UCSD-AML1 (cell line): ENCODE results near the gene GPD1.

Experiments
- DNase-seq: peaks from one replicate; lab custom pipeline; 2025; ENCODE audit not compliant: unreplicated experiment; lab: John Stamatoyannopoulos, UW

The GPD1 gene

DNA sequence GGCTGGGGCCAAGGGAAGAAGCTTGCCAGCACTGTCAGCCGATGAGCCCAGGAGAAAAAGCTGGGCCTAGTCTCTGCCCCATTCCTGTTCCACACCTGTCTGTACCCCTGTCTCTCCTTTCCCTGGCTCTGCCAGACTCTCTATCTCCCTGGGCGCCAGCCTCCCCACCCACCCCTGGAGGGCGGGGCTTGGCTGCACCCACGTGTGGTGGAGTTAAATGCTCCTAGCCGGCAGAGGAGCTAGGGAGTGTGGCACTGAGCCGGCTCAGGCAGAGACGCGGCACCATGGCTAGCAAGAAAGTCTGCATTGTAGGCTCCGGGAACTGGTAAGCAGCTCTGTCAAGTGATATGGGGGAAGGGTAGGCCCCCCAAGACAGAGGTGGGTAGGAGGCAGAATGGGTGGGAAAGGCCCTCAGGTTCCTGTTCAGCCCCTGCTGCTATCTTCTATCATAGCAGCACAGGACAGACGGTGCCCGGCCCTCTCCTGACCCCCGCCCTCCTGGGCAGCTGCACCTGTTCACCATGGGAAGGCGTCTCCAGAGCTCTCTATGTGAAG is at the start of gene GPD1:
TSS of gene GPD1 (plus strand) at position 242 of the 555 bp plus-strand sequence. CDS start at position 285, 43 bp downstream.
- DNase-seq: no peak

DNA sequence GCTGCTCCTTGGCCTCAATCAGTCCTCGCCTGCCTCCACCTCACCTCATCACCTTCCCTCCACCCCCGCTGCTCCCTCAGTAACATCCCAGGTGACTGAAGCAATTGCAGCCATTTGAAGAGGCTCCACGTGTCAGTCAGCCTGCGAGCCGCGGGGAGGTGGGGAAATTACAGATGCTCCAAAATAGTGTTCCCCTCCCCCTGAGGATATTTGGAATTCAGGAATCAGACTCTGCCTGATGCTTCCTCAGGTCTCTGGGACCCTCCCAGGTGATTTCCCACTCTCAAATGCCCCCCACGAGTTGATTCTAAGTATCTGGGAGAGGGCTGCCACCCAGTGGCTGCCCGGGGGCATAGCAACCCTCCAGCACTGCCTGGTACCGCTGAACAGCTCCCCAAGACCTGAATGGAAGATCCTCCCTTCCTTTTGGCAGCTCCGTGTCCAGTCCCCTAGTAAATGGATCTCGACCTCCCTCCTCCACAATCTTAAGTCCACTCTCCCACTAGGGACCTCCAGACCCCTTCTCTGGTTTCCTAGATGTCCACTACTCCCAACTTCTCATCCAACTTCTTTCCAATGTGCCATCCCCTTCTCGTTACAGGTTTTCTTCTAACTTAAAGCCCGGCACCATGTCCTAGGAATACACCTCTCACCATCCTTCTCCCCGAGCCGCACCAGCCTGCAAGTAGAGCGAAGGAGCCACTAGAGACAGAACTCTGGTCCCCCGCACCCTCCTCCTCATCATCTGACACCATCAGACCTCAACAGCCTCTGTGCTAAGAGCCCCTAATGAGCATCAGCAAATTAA is 47.8 kb upstream of the GPD1 start:
- peak; percentile 51 for DNase-seq

DNA sequence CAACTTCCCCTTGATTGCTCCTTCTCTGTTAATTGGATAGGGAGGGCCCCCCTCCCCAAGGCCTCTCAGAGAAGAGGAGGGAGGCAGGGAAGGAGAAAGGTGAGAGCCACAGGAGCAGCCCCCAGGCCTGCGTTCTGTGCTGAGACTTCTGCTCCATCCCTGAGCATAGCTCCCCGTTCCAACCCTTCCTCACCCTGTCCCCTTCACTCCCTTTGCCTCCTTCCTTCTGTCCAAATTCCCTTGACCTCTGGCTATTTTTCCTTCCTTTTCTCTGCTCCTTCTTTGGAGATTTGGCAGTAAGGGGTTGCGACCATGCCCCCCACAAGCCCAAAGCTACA is 47.2 kb upstream of the GPD1 start:
- DNase-seq: no peak

DNA sequence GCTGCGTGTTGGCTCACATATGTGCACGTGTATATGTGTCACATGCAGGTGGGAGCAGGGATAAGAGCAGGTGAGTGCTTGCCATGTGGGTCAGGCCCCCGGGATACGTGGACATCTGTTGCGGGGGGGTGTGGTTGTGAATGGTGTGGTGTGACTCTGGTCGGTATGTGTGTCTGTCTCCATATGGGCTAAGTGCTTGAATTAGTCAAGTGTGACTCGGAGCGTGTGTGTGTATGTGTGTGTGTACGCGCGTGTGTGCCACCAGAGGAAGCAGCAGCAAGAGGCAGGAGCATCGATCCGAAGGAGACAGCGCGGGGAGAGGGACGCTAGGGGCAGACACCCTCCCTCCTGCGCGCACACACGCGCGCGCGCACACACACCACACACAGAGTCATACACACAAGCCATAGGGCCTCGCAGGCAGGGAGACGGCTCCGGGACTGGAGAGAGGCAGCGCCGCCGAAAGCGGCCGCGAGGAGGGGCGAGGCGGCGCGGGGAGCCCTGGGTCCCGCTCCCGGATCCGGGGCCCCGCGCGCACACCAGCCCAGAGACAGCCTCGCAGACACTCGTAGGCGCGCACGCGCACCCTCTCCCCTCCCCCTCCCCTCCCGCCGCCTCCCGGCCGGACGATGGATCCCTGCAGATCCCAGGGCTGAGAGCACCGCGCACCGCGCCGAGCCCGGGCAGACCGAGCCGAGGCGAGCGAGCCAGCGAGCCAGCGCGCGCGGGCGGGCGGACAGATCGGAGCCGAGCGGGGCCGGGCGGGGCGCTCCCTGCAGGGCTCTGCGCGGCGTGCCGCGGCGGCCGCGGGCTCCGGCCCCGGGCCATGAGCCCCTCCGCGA is 46.6 kb upstream of the GPD1 start, which contains the start of gene ASIC1:
TSS of gene ASIC1 (plus strand) at position 597 of the 842 bp plus-strand sequence. CDS start 1,171 bp downstream, outside the sequence.
- DNase-seq: peak; percentile 59

DNA sequence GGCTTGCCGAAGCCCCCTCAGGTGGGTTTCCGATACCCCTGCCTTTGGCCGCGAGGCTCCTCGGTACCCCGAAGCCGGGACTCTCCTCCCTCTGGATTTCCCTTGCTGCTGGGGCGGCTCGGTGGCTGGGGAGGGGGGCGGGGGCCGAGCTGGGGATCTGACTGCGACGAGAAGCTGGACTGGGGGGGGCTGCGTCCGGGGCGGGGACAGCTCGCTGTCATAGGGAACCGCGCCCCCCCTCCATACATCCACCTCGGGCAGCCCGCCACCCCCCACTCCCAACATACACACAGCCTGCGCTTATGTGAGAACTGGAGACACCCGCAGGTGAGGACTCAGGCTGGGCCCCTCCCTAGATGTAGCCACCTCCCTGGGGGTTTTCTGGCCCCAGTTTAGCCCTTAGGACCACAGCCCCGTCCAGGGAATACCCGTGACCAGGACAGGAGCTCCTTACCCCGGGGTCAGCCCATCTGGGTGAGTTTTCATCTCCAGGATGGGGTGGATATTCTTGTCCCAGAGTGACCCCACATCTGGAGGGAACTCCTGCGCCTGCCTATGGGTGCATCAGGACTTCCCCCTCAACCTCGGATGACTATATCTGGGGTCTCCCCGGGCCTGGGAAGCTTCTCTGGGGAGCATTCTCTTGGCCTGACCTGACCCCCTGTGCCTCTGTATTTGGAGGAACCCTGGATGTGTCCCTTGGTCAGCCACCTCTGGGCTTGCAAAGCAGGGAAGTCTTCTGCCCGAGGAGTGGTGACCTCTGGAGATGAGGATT is 45.7 kb upstream of the GPD1 start:
- no peak for DNase-seq

DNA sequence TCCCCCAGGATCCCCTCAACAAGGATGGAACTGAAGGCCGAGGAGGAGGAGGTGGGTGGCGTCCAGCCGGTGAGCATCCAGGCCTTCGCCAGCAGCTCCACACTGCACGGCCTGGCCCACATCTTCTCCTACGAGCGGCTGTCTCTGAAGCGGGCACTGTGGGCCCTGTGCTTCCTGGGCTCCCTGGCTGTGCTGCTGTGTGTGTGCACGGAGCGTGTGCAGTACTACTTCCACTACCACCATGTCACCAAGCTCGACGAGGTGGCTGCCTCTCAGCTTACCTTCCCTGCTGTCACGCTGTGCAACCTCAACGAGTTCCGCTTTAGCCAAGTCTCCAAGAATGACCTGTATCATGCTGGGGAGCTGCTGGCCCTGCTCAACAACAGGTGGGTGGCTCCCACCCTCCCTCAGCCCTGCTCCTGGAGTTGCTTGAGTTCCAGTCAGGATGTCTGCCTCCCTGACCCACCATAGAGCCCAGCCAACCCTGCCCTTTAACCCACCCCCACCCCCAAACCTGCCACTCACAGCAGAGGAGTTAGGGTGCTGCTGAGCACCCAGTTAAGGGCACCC is 45.0 kb upstream of the GPD1 start:
- no peak for DNase-seq

DNA sequence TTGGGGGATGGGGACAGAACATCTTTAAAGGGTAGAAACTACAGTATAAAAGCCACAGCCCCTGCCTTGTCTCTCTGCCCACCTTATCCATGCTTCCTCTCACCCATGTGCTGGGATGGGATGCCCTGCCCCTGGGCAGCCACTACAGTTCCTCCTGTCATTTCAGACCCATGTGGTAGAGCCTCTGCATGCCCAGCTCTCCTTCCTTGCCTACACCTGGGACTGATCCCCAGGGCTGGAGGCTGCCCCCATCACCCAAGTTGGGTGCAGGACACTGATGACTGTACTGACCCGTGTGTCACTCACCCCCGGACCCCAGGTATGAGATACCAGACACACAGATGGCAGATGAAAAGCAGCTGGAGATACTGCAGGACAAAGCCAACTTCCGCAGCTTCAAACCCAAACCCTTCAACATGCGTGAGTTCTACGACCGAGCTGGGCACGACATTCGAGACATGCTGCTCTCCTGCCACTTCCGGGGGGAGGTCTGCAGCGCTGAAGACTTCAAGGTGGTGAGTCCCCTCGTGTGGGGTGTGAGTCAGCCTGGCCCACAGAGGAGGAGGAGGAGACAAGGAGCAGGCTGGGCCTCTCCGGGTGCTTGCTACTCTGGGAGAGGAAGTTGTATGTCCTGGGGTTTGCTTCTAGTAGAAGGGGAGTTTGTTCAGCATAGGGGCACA is 44.2 kb upstream of the GPD1 start:
- DNase-seq: peak; percentile 62

DNA sequence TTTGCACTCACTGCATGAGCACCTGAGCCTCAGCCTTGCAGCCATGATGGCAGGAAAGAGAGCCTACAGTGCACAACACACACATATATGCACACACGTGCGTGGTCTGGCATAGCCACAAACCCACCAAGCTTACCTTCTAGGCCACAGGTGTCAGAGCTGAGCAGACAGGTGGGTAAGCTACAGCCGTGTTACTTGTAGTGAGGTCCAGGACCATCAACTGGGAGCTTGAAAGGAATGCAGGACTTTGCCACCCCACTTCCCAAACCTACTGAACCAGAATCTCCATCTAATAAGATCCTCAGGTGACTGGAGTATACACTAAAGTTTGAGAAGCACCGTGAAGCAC is 43.7 kb upstream of the GPD1 start:
- DNase-seq: no peak

DNA sequence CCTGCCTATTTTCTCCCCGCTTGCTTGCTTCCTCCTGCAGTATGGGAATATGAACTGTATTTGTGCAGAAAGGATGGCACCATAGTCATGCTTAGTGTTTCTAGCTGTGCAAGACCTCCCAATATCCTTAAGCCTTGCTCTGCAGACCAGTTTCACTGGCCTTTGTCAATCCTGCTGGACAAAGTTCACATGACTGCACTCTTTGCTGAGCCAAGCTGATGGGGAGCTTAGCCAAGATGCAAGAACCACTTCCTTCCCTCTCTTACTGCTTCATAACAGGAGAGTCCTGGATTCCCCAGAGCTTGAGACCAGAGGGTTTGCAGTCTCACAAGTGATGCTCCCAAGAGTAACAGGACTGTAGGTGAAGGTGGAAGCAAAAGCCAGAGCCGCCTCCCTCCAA is 42.6 kb upstream of the GPD1 start:
- DNase-seq: no peak

DNA sequence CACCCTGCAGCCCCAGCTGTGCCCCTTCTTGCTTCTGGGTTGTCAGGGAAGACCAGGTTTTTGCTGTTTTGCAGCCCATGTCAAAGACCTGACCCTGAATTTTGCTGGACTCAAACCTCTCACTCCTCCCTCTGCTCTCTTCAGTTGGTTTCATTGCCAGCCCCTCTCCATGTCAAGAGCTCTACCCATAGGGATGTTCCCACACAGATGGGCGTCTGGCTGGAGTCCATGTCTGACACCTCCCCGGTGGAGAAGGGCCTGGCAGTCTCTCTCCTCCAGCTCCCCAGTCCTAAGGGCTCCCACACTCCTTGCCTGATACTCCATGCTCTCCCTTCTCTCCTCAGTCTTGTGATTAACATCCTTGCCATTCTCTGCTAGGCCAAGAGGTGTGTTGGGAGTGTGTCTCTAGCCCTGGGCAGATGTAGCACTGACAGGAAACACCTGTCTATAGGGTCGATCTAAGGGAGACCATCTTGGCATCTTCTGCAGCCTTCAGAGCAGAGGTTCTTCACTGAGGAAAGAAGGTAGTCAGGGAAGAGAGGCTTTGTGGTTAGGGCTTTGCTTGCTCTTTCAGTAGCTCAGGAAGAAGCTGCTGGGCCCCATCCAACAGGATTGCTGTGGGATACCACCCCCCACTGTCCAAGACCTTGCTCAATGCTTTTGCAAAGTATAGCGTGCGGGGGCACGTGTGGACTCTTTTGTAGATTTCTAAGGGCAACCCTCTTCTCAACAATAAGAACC is 41.7 kb upstream of the GPD1 start:
- no peak for DNase-seq

DNA sequence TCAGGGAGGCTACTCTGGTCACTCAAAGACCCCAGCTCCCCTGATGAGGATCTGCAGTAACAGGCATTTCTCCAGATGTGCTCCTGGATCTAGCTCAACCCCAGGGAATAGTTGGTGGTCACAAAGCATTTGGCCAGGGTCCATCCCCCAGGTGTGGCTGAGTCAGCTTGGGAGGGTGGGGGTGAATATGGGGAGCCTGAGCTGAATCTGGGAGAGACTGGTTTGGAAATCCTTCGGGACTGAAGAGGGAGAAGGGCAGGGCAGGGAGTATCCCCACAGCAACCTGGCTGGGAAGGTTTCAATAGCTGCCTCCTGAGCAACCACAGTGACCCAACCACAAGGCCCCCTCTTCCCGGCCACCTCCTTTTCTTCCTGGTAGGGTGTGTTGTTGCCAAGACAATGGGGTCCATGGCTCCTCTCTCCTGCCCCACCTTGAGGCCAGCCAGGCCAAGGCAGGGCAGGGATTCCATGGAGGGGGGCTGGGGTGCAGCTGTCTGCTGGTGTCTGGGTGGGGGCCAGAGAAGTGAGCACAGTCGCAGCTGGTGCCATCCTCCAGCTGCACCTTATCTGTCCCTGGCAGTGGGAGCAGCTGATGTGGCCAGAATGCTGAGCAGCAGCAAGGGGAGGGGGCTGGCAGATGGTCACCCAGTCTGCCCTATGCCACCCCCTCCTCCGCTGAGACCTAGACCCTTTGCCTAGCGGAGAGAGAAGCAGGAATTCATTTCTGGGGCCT is 40.9 kb upstream of the GPD1 start:
- no peak for DNase-seq

DNA sequence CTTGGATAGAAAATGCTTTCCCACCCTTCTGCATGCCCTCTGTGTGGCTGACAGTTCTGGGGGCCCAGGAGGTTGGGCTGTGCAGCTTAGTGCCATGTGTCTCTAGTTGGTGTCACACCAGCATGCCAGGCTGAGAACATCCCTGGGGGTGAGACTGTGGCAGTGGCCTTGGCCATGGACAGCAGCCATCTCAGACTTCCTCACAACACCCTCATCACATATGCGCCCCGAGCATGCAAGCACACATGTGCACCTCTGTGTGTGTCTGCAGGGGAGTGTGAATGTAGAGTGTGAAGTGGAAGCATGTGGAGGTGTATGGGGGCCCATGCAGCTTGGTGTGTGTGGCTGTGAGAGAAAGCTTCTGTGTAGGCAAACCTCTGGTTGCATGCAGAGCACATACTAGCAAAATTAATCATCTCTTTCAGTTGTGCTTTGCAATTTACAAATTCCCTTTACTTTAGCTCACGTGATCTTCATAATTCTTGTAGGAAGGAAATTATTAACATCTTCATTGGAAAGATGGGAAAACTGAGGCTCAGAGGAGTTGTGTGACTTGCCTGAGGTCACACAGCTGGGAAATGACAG is 38.0 kb upstream of the GPD1 start:
- DNase-seq: no peak

DNA sequence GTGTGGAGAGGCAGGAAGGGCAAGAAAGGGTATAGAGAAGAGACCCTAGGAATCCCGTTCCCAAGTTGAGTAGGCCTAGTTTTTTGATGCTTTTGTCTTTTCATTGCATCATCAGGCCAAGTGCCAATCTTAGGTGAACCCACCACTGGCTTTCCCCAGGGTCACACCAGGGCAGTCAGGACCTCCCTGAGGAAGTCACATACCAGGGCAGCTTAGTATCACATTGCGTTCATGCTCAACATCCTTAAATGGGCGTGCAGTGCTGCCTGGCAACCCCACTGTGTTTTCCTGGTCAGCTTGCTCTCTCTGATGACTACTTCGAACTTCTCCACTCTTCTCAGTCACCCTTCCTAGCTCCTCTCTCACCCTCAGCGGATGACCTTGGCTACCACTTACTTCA is 37.4 kb upstream of the GPD1 start:
- DNase-seq: no peak

DNA sequence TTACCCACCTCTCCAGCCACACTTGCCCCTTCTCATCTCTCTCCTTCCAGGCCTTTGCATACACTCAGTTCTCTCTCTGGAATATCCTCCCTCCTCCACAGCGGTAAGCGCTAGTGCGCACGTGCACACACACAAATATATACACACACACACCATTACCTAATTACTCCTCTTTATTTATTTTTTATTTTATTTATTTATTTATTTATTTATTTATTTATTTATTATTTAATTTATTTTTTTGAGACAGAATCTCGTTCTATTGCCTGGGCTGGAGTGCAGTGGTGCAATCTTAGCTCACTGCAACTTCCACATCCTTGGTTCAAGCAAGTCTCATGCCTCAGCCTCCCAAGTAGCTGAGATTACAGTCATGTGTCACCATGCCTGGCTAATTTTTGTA is 34.7 kb upstream of the GPD1 start:
- no peak for DNase-seq

DNA sequence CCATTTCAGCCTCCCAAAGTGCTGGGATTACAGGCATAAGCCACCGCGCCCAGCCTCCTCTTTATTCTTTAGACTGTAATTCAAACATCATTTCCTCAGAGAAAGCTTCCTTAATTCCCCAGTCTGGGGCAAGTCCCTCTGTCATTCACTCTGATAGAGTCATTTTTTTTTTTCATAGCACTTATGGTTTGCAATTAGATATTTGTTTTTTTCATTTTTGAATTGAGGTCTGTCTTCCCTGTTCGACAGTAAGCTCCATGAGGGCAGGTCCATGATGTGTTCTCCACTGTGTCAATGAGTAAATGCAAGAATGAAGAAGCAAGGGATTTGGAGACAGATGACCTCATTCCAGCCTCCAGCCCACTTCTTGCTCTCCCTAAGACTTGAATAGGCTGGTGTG is 34.3 kb upstream of the GPD1 start:
- DNase-seq: no peak

DNA sequence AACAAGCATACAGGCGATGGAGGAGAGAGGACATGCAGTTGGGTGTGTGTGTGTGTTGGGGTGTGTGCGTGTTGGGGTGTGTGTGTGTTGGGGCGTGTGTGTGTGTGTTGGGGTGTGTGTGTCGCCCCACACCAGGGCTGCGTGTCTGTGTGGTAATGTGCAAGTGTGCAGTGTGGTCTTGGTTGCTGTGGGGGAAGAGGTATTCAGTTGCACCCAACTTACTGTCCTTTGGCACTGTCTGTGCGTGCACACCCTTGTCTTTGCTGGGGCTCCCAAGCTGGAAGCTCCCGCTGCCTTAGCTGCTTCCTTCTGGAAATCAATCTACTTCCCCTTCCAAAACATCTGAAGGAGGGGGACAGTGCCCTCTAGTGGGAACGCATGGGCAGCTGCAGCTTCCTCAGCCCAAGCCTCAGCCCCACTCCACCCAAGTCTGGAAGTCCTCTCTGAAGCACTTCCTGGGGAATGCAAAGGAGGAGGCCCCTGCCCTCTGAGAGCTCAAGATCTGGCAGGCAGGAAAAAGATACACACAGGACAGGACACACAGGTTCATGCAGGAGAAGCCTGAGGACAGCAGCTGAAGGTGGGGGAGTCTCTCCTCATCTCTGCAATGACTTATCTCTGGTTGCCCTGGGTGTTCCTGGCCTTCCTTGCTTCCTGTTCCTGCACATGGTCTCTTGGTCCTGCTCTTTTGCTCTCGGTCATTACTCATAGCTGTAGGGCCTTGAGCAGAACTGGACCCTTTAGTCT is 33.3 kb upstream of the GPD1 start:
- peak; percentile 83 for DNase-seq

DNA sequence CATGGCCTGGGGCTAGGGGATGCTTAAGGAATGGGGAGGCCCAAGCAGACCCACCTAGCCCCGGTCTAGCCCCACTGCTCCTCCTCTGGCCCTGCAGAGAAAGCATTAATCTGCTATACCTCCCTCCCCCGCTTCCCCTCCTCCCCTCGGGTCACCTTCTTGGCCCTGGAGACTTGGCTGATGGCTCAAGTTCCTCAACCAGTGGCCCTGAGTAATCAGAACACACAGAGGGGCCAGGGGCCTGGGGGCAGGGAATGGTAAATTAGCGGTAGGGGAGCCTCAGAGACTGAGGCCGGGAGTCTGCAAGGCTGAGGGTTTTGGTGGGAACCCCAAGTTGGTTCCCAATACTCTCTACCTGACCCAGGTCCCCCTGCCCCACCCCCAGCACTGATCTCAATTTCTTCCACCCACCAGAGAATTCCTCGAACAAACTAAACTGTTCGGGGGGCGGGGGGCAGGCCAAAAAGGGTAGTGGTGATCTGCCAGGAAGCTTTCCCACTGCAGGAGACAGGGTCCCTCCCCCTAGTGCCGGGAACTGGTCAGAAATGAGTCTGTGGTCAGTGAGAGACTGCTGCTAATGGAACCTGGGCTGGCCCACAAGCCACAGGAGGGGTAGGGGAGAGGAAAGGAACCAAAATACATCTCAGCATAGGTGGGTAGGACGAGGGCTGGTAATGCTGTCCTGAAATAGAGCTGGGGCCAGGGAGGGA is 31.5 kb upstream of the GPD1 start:
- DNase-seq: peak; percentile 26
